Activated CD8-positive, alpha-beta T cell treated with anti-CD3 and anti-CD28 coated beads for 36 hours (primary cell): ENCODE measurements around the gene C14orf180. TPM values are rescaled to one million over a fixed set of nuclear protein-coding genes. Genes with fewer than 3 reads are reported as not detected.

Experiments
- ATAC-seq: fragments of 200-7000 bp; cut with Tn5 transposase; one replicate; pipeline ENCODE4 v1.10.0; 2021; ENCODE audit warnings: mild to moderate bottlenecking, moderate library complexity
- CTCF ChIA-PET: fragments of 350-600 bp; sonication (Branson Sonifier 250); formaldehyde crosslinking; loops from one replicate; lab custom pipeline; 2021; ENCODE audit warnings: antibody characterized with exemption; lab: Charles Lee
- POLR2A ChIA-PET: fragments of 350-600 bp; sonication (Branson Sonifier 250); formaldehyde crosslinking; loops from one replicate; lab custom pipeline; 2021; ENCODE audit warnings: antibody characterized with exemption; lab: Charles Lee
- DNase-seq: peaks from one replicate; pipeline ENCODE4 v3.0.0-alpha.2; 2020
- H3K27ac Mint-ChIP-seq: one replicate; pipeline ENCODE4 v1.8.0; 2021; ENCODE audit warnings: mild to moderate bottlenecking, mixed read lengths
- H3K27me3 Mint-ChIP-seq: one replicate; pipeline ENCODE4 v1.8.0; 2021; ENCODE audit warnings: mixed read lengths
- H3K36me3 Mint-ChIP-seq: one replicate; pipeline ENCODE4 v1.8.0; 2021; ENCODE audit warnings: low read depth, mixed read lengths
- H3K4me1 Mint-ChIP-seq: one replicate; pipeline ENCODE4 v1.8.0; 2021; ENCODE audit warnings: low read depth, mixed read lengths
- H3K4me3 Mint-ChIP-seq: one replicate; pipeline ENCODE4 v1.8.0; 2021; ENCODE audit warnings: mild to moderate bottlenecking, moderate library complexity, mixed read lengths
- H3K9me3 Mint-ChIP-seq: one replicate; pipeline ENCODE4 v1.8.0; 2021; ENCODE audit warnings: mixed read lengths
- intact Hi-C: fragments of 100-400 bp; cut with micrococcal nuclease; formaldehyde crosslinking; loops from one replicate; pipeline ENCODE4 v1.10.0; 2022
- total RNA-seq, 2 experiments: library from RNA; stranded (reverse); gene quantifications; one replicate each; pipeline ENCODE4 v1.2.3, GENCODE V29; 2021
- TF ChIP-seq, protein P1 (sequence below): fragments of 200-600 bp; IDR thresholded peaks from one replicate; pipeline ENCODE4 v1.8.0; 2022; ENCODE audit warnings: antibody characterized with exemption, mild to moderate bottlenecking

C14orf180 gene
- total RNA-seq, 2 experiments from 2014 or later: not detected

DNA sequence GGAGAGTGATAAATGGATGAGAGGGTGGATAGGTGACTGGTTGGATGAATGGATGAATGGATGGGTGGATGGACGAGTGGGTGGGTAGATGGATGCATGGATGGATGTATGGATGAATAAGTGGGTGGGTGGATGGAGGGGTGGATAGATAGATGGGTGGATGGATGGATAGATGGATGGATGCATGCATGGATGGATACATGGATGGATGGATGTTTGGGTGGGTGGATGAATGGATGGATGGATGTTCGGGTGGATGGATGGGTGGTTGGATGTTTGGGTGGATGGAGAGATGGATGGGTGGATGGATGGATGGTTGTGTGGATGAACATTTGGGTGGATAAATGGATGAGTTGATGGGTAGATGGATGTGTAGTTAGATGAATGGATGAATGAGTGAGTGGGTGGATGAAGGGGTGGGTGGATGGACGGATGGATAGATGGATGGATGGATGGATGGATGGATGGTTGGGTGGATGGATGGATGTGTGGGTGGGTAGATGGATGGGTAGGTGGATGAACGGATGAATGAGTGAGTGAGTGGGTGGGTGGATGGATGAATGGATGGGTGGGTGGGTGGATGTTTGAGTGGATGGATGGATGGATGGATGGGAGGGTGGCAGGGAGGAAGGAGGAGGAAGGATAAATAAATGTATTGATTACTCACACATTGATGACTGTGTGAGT, 34.7 kb downstream of the C14orf180 start:
- ATAC-seq (no peak), DNase-seq (no peak)
- Mint-ChIP-seq H3K4me3 (no peak overlapping the region), H3K27me3 (peaks cover 18% of the 10 kb centered on the region), H3K36me3 (no peaks in the 10 kb centered on the region), H3K27ac (no peak overlapping the region), H3K4me1 (no peaks in the 10 kb centered on the region), H3K9me3 (no peaks in the 10 kb centered on the region)
- intact Hi-C loops: no loop called here
- TF ChIP-seq, protein P1, sequence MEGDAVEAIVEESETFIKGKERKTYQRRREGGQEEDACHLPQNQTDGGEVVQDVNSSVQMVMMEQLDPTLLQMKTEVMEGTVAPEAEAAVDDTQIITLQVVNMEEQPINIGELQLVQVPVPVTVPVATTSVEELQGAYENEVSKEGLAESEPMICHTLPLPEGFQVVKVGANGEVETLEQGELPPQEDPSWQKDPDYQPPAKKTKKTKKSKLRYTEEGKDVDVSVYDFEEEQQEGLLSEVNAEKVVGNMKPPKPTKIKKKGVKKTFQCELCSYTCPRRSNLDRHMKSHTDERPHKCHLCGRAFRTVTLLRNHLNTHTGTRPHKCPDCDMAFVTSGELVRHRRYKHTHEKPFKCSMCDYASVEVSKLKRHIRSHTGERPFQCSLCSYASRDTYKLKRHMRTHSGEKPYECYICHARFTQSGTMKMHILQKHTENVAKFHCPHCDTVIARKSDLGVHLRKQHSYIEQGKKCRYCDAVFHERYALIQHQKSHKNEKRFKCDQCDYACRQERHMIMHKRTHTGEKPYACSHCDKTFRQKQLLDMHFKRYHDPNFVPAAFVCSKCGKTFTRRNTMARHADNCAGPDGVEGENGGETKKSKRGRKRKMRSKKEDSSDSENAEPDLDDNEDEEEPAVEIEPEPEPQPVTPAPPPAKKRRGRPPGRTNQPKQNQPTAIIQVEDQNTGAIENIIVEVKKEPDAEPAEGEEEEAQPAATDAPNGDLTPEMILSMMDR: no peak
- ChIA-PET CTCF (no interaction called here), POLR2A (no interaction called here)

DNA sequence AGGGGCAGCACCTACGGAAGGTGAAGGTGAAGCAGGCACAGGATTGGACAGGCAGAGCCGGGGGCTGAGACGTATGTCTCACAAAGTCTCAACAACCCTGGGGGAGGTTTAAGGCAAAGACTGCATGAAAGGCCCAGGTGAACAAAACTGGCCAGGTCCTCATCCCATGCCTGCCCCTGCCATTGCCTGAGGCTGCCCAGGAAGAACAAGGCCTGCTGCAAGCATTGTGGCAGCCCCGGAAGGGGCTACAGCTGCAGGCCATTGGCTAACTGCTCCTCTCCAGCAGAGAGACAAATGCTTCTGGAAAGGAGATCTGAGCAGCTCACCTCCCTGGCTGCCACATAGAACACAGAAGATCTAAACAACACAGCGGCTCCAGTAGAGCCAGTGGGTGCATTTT, 45.4 kb downstream of the C14orf180 start:
- TF ChIP-seq, protein P1: no peak
- POLR2A ChIA-PET: no interaction called here
- Mint-ChIP-seq H3K4me1 (no peaks in the 10 kb centered on the region), H3K27me3 (peaks cover 19% of the 10 kb centered on the region), H3K4me3 (no peak overlapping the region), H3K36me3 (no peaks in the 10 kb centered on the region), H3K27ac (no peak overlapping the region), H3K9me3 (peaks cover 23% of the 10 kb centered on the region)
- no peak for ATAC-seq
- no peak for DNase-seq
- intact Hi-C loops: no loop called here
- CTCF ChIA-PET: no interaction called here

DNA sequence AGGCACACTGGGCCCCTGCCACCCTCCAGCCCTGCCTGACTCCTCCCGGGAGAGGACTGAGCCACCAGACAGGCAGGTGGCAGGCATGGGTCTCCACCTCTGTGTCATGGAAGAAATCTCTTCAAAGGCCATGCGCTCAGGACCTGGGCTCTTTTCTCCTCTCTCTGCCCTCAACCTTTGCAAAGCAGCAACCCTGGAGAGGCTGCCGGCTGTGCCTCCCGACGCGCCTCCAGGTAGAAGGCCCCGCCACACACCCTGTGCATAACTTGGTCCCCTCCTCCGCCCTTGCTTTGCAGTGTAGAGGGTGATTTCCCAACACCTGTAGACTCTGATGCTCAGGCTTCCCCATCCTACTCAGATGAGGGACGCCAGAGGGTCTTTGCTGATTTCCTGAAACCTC, 53.2 kb downstream of the C14orf180 start:
- Mint-ChIP-seq H3K27ac (no peak overlapping the region), H3K36me3 (no peaks in the 10 kb centered on the region), H3K4me3 (no peak overlapping the region), H3K27me3 (peaks cover 3% of the 10 kb centered on the region), H3K9me3 (peaks cover 9% of the 10 kb centered on the region), H3K4me1 (no peaks in the 10 kb centered on the region)
- ATAC-seq: no peak
- TF ChIP-seq, protein P1: no peak
- intact Hi-C loops: no loop called here
- no peak for DNase-seq
- POLR2A ChIA-PET: no interaction called here
- CTCF ChIA-PET: no interaction called here

DNA sequence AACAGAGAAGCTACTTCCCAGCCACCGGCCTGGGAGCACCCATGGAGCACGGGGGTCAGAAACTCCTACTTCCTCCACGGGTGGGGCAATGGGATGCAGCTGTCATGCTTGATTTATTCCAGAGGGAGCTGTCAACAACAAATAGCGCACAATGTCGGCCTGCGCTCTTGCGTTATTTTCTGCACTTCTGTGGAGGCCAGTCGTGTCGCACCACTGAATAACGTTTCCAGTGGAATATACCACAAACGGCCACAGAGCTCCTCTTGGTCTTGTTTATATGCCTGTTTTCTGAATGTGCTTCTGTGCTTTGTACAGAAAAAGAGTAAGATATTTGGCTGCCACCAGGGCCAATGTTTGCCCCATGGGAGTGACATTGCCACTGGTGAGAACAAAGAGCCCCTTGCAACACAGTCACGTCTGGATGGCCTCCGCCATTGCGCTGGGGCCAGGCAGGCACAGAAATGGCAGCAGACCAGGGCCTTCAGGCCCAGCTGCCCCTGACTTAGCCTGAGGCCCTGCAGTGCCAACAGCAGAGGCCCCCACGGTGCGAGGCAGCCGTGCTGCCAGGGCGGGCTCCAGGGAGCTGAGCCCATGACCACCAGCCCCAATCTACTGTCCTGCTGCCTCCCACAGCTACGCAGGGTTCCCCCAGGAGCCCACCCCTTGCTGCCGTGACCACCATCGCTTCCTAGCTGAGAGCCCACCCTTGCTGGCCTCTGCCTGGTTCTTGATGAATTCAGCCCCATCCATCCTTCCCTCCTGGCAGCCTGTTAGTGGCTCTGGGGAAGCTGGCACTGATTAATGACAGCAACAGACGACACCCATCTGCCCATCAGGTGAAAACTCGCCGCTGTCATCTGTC, 53.9 kb downstream of the C14orf180 start:
- TF ChIP-seq, protein P1: no peak
- ChIA-PET CTCF (no interaction called here), POLR2A (interaction anchor here (0.7 kb wide), 1 partner anchor 488 kb away, joined by 3 read pairs; no protein-coding TSS in a partner anchor)
- H3K4me1 Mint-ChIP-seq: no peaks in the 10 kb centered on the region
- intact Hi-C loops: no loop called here
- H3K9me3 Mint-ChIP-seq: peaks cover 4% of the 10 kb centered on the region
- no peak overlapping the region for H3K27ac Mint-ChIP-seq
- no peaks in the 10 kb centered on the region for H3K27me3 Mint-ChIP-seq
- DNase-seq (no peak), ATAC-seq (no peak)
- H3K4me3 Mint-ChIP-seq: no peak overlapping the region
- H3K36me3 Mint-ChIP-seq: no peaks in the 10 kb centered on the region
